ENCODE data around the gene GSTM1.

The GSTM1 gene

DNA sequence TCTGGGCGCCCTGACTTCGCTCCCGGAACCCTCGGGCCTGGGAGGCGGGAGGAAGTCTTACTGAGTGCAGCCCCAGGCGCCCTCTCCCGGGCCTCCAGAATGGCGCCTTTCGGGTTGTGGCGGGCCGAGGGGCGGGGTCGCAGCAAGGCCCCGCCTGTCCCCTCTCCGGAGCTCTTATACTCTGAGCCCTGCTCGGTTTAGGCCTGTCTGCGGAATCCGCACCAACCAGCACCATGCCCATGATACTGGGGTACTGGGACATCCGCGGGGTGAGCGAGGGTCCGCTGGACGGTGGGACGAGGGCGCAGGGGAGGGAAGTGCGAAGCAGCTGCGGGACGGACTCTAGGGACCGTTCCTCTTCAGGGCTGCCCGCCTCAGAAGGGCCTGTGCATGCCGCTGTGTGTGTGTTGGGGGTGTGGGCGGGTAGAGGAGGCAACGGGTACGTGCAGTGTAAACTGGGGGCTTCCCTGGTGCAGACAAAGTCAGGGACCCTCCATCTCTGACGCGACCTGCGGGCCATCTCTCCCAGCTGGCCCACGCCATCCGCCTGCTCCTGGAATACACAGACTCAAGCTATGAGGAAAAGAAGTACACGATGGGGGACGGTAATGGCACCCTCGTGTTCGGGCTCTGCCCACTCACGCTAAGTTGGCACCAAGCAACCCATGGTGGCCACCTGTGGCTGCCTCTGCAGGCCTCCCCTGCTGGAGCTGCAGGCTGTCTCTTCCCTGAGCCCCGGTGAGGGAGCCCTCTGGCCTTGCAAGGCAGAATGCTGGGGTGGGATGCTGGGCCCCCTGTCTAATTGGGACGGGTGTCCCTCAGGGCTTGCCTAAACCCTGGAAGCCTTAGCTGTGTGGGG lies at the start of gene GSTM1:
Gene GSTM1, plus strand, starts transcription at position 177 of the 859 bp plus-strand sequence. Its CDS starts 57 bp downstream, at position 234.
- no peak for DNase-seq (ENCODE audit: low spot score)

DNA sequence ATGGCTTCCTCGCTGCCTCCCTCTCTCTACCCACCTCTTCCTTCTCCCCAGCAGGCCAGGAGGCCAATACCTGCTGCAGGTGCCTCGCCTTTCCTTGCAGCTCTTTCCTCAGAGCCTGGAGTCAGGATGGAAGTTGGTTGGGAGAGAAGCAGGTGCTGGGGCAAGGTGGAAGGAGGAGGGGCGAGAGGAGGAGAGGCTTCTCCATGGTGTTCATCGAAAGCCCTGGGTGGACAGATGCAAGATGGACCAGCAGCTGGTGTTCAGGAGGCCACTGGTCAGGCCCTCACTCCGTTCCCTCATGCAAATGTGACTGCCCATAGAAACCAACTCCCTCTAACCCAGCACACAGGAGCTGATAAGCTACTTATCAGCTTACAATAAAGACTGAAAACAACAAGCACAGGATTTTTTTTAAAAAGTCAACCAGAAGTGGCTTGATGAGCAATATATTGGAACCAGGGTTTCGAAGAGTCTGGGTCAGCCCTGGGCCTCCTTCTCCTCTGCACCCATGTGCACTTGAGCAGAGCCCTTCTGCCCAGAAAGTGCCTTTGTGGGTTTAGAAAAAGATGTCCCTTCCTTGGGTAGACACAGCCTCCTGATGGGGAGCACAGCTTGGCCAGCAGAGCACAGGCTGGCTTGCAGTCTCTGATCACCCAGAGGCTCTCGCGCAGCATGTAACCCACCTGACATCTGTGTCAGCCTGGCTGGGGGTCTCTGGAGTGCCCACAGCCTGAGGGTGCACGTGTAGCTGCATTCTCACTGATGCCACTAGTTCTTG lies 48.4 kb upstream of the GSTM1 start:
- DNase-seq (ENCODE audit: low spot score): no peak

DNA sequence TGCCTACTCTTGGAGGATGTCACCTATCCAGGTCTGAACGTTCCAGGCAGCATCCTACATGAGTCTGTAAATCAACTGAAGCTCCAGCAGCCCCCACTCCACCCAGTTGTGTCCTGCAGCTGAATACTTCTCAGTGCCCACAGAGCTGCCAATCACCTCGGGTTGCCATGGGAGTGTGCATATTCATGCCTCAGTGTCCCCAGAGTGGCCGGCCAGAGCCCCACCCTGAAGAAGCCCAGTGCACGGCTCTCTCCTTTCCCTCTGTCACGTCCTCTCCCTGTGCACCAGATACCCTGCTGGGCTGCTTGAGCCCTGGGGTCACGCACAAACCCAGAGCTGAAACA lies 47.8 kb upstream of the GSTM1 start:
- no peak for DNase-seq (ENCODE audit: low spot score)

DNA sequence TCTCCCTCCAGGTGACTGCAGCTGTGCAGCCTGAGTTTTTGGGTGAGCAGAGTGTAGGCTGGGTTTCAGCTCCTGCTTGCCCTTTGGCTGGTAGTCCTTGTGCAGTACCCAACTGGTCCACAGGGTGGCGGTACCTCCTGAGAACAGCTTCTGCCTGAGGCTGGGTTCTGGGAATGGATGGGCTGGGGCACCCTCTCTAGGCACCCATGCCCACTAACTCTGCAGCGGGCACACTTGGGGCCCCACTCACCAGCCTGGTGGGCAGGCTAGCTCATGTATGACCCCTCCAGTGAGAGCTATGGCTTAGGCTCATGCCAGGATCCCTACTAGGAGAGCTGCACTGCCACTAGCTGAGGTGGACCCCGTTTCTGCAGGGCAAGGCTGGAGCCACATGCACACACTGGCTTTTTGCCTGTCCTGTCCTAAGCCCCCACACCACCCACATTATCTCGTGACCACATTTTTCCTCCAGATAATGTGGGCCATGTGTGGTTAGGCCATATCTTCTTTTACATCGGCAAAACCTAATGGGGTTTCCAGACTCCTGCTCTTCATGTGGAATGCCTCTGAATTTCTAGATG lies 47.2 kb upstream of the GSTM1 start:
- no peak for DNase-seq (ENCODE audit: low spot score)

DNA sequence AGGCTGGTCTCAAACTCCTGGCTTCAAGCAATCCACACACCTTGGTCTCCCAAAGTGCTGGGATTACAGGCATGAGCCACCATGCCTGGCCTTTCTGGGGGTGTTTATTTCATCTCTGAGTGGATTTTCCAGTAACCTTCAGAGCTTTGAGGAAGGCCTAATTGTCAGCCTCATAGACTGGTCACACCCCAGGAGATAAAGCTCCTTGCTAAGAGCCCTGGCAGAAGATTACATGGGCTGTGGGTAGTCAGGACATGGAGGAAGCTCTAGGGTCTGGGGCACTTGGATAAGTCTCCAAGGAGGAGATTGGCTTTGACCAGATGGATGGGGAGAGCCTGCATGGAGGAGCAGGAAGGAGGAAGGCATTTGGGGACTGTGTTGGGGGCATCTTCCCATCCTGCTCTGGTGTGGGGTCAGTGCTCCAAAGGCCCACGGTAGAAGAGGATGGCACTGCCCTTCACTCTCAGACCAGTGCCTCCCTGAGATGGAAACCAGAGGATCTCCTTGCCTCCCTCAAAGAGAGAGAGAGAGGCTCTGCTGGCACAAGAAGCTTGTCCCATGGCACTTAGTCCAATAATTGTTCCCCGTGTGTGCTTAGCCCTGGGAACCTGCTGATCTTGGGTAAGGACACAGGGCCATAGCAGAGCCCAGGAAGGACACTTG lies 46.4 kb upstream of the GSTM1 start:
- DNase-seq (ENCODE audit: low spot score): no peak

DNA sequence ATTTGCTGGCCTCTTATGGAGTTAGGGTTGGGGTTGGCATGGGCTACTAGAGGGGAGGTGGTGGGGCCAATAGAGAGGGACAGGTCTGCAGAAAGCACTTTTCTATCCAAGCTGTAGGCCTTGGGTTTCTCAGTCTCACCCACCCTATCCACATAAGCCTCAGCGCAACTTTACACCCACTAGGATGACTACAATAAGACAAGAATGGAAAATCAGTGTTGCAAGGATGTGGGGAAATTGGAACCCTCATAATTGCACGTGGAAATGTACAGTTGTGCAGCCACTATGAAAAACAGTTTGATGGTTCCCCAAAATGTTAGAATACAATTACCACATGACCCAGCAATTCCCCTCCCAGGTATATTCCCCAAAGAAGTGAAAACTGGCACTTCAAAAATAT lies 45.8 kb upstream of the GSTM1 start:
- no peak for DNase-seq (ENCODE audit: low spot score)

DNA sequence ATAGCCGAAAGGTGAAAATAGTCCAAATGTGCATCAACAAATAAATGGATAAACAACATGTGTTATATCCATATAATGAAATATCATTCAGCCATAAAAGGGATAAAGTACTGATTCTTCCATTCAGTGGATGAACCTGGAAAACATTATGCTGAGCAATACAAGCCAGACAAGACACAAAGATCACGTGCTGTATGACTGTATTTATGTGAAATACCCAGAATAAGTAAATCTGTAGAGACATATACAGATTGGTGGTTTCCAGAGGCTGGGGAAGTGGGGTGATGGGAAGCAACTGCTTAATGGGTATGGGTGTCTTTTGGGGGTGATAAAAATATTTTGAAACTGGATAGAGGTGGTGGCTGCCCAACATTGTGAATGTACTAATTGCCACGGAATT lies 45.0 kb upstream of the GSTM1 start:
- no peak for DNase-seq (ENCODE audit: low spot score)

DNA sequence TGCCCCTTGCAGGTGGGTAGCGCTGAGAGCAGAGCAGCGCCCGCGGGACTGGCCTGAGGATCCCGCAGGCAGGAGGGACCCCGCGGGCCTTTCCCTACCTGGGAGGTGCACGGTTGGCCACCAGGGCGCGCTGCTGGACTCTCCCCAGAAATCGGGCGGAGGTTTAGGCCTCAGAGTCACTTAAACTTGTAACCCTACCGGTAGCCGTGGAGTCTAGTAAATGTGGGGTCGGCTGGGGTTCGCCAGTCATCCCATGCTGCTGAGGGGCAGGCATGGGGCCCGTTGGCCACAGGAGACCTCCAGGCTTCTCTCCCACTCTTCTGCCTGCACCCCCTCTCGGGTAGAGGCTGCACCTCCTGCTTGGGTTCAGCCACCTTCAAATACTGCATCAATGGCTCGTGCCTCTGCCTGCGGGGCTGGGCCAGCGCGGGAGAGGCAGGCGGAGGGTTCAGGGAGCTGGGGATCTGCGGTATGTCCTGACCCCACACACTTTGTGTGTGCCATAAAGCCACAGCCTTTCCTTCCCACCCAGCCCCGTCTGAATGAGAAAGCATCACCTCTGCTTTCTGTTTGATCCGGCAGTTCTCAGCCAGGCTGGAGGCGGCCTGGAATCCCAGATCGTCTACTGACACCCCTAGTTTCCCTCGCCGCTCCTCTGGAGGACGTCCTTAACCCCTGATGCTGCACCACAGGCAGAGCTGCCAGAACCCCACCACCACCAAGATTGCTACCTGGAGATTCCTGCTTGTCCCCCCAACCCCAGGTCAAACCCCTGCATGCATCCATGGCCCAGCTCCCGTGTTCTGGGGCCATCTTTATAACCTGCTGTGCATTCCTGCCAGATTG lies 44.0 kb upstream of the GSTM1 start:
- DNase-seq (ENCODE audit: low spot score): no peak

DNA sequence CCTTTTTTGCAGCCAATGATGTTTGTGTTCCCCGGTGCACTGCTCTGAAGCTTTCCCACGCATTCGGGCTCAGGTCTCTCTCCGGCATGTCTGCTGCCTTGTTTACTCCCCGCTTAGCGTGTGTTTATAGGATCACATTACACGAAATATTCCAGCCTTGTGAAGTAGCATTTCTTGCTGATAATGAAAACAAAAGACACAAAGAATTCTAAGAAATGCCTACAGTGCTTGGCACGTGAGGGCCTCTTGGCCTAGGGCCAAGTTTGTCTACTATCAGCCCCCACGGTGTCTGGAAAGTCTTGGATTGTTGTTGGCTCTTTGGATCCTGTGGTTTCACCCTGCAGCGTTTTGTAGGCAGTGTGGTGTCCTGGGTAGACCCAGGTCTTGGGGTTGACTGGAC lies 42.9 kb upstream of the GSTM1 start:
- no peak for DNase-seq (ENCODE audit: low spot score)

DNA sequence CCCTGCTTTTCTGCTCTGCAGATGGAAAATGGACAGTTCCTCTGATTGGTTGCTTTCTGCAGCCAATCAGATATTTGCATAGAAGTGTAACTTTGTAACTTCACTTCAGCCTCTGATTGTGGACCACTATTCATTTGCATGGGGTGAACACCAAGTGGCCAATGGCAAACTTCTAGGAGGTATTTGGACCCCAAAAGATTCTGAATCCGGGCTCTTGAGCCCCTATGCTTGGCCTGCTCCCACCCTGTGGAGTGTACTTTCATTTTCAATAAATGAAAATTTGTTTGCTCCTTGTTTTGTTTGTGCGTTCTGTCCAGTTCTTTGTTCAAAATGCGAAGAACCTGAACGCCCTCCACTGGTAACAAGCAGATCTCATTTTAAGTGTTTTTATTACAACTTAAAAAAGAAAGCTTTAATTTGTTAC lies 38.1 kb upstream of the GSTM1 start:
- no peak for DNase-seq (ENCODE audit: low spot score)

DNA sequence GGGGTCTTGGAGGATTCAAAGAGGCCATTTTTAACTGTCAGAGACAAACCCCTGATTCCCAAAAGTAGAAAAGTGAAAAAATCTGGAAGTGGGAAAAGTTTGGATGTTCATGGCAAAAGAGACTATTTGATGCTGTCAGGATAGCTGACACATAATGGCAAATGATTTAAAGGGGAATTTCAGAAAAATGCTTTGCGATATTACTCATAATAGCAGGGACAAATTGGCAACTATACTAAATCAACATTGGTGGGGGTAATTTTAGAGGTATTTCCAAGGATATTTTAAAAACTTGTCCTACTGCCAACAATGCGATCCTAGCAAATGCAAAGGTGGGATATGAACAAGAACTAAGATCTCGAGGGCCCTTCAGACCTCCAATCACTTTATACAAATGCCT lies 37.0 kb upstream of the GSTM1 start:
- DNase-seq (ENCODE audit: low spot score): no peak

DNA sequence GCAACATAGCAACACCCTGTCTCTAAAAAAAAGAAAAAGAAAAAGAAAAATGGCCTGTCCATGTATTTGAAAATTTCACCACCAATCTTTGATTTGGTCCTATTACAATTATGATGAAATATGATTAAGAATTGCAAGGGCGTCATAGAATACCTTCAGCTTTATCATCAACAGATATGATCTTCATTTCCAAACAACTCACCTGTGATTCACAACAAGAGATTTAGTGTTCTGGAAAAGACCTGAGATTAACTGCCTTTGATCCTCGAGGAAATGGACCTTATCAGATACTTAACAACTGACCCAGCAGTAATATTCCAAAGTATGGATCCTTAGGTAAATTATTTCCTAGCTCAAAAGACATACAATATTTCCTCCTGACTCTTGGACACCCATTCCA lies 35.2 kb upstream of the GSTM1 start:
- DNase-seq (ENCODE audit: low spot score): no peak

DNA sequence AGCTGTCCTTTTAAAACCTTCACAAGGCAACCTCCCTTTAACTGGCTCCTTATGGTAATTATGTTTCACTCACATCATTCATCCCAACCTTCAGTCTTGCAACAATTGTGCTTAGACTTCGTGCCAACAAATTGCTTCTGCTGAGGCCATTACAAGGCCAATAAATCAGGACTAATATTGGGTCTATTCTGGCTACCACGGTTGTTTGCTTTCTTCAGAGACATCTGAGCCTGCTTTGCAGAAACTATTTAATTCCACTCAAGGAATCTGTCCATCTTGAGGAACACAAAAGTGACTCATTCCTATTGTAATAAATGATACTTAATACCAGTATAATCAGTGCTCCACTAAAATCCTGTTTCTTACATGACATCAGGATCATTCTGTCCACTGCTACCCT lies 34.3 kb upstream of the GSTM1 start:
- no peak for DNase-seq (ENCODE audit: low spot score)

DNA sequence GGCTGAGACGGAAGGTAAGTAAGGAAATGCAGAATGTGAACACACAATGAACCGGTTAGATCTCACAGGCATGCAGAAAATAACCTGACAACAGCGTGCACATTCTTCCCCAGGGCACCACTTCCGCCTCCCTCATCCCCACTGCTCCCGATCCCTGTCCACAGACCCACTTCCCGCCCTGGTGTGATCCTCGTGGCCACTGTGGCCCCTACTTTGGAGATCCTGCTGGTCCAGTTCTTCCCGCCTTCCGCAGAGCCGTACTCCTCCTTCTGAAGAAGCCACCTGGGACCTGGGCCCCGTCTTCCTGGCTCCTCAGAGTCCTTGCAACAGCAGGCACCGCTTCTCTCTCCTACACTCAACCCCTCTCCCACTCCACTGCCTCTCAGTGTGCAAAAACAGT lies 33.1 kb upstream of the GSTM1 start:
- no peak for DNase-seq (ENCODE audit: low spot score)

DNA sequence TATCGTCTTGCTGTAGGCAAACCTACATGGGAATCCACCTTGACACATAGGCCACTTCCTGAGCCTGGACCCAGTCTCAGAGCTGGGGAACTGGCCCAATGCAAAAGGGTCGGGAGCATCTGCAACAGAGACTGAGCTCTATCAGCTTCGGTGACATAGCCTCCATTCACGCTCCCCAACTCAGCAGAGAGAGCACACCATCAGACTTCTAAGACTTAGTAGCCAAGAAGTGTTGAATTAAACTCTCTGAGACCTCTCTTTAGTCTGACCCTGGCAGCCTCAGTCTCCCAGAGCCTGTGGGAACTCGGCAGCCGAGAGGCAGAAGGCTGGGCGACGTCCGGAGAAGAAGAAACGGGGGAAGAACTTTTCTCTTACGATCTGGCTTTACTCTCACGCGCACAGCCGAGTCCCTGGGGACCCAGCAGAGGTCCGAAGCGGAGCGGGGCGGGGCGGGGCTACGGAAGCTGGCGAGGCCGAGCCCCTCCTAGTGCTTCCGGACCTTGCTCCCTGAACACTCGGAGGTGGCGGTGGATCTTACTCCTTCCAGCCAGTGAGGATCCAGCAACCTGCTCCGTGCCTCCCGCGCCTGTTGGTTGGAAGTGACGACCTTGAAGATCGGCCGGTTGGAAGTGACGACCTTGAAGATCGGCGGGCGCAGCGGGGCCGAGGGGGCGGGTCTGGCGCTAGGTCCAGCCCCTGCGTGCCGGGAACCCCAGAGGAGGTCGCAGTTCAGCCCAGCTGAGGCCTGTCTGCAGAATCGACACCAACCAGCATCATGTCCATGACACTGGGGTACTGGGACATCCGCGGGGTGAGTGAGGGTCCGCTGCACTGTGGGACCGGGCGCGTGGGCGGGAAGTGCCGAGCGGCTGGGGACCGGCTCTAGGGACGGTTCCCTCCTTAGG lies 31.8 kb upstream of the GSTM1 start, which contains the start of gene GSTM4:
Gene GSTM4, plus strand, starts transcription at position 485 of the 905 bp plus-strand sequence. Its CDS starts 291 bp downstream, at position 776.
- peak; percentile 86 for DNase-seq (ENCODE audit: low spot score)

DNA sequence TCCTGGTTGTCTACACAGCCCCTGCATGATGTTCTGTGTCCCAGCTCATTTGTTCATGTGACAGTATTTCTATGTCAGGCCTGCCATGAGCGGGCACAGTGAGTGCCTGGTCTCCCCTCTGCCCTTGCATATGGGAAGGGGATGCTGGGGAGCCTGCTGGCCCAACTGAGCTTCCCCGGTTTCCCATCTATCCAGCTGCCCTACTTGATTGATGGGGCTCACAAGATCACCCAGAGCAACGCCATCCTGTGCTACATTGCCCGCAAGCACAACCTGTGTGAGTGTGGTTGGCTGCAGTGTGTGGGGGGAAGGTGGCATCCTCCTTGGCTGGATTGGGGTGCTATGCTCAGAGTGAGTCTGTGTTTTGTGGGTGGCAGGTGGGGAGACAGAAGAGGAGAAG lies 30.2 kb upstream of the GSTM1 start:
- DNase-seq (ENCODE audit: low spot score): no peak

DNA sequence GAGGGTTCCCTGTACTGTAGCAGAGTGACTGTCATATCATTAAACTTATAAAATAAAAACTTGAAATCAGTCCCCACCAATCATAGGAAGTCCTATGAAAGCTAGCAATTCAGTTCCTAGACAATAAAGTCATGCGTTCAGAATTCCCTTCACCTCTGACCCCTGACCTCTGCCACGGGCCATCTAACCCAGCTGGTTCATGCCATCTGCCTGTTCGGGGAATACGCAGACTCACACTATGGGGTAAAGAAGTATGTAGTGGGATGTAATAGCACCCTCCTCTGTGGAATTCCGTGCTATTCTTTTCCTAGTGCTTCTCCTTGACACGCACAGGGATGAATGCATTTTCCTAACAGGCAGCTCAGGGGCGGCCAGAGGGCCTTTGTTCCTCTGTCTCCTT lies 29.6 kb upstream of the GSTM1 start:
- DNase-seq (ENCODE audit: low spot score): no peak

DNA sequence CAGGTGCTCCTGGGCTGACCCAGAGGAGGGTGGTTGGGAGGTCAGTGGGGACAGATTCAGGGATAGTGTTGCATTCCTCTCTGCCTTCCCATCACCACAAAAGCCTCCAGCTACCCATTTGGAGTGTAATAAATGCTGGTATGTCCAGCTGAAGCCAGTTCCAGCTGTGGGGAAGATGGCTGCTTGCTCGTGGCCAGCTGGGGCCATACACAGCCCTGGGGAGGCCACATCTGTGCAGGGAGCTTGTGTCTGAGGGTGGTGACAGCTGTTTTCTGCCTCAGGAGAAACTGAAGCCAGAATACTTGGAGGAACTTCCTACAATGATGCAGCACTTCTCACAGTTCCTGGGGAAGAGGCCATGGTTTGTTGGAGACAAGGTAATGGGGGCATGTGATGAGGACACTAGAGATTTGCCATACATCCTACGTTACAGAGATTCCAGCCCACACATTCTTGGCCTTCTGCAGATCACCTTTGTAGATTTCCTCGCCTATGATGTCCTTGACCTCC lies 29.0 kb upstream of the GSTM1 start:
- no peak for DNase-seq (ENCODE audit: low spot score)

DNA sequence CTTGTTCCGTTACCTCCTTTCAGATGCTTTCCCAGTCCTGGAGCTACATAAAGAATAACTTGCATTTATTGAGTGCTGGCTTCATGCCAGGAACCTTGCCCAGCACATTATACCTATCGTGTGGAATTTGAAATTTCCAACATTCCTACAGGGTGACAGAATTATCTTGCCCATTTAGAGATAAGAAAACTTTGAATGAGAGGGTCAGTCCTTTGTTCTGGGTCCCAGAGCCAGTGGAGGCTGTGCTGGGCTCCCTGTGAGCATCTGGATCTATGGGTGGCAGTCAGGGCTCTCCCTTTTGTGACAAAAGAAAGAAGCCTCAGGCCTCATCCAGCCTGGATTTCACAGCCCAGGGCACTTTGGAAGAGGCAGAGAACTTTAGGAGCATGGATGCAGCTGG lies 28.5 kb upstream of the GSTM1 start:
- DNase-seq (ENCODE audit: low spot score): peak; percentile 17

DNA sequence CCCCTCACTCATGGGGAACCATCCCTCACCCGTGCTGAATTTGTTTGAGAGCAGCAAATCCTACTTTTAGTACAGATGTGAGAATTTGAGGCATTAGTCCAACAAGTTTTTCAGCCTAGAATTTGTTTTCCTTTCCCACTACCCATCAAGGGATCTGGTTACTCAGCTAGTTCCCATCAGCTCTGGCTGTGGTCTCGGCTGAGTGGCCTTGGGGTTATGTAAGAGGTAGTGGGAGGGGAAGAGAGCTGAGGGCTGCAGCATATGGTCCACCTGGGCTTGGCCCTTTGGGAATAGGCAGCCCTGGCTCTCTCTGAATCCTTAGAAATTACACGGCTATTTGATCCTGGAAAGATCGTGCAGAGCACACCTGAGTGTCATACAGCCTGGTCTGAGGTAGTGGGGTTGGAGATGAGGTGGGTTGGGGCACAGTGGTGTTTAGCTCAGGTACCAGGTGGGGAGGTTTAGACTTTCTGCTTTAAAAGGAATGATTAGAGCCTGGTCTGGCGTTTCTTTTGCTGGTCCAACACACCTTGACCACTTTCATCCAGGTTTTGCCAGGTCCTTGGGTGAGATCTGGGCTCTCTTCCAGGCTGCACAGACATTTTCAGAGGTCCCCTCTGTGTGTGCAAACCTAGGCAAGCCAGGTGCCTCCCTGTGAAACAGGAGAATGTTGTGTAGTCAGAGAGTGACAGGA lies 27.5 kb upstream of the GSTM1 start:
- no peak for DNase-seq (ENCODE audit: low spot score)

All from left forelimb (tissue), 1 donor.